GM23248 (cell line): ENCODE results near the gene PIH1D2. TPM values are rescaled to one million over a fixed set of nuclear protein-coding genes. Genes with fewer than 3 reads are reported as not detected.
"Not testable (repeated sequence)": the region's sequence is repeated elsewhere in the genome, so short reads cannot be mapped to it uniquely, and the experiment has no call there.

Source experiments
- DNase-seq: peaks from one replicate; pipeline ENCODE4 v3.0.0-alpha.2; 2015
- H2AFZ ChIP-seq: fragments of 200-600 bp; sonication (generic); 2 replicates; pipeline ENCODE4 v1.6.1; 2016; ENCODE audit warnings: antibody characterized with exemption
- H3F3A ChIP-seq: fragments of 200-600 bp; sonication (generic); 2 replicates; pipeline ENCODE4 v1.6.1; 2016; ENCODE audit warnings: mild to moderate bottlenecking, antibody characterized with exemption, mixed run types; ENCODE audit not compliant: insufficient read depth
- H3K27ac ChIP-seq: fragments of 200-600 bp; sonication (generic); 2 replicates; pipeline ENCODE4 v1.5.1; 2016; ENCODE audit warnings: mild to moderate bottlenecking
- H3K27me3 ChIP-seq: fragments of 200-600 bp; sonication (generic); replicated peaks from 2 replicates; pipeline ENCODE4 v1.6.1; 2016; ENCODE audit warnings: mild to moderate bottlenecking; ENCODE audit not compliant: insufficient read depth
- H3K36me3 ChIP-seq: fragments of 200-600 bp; sonication (generic); 2 replicates; pipeline ENCODE4 v1.6.1; 2016; ENCODE audit warnings: low read depth, mild to moderate bottlenecking
- H3K4me1 ChIP-seq: fragments of 200-600 bp; sonication (generic); 2 replicates; pipeline ENCODE4 v1.6.1; 2016; ENCODE audit warnings: mild to moderate bottlenecking; ENCODE audit not compliant: insufficient read depth
- H3K4me2 ChIP-seq: fragments of 200-600 bp; sonication (generic); one replicate; pipeline ENCODE4 v1.6.1; 2016; ENCODE audit warnings: mild to moderate bottlenecking; ENCODE audit not compliant: unreplicated experiment
- H3K4me3 ChIP-seq: fragments of 200-600 bp; sonication (generic); 2 replicates; pipeline ENCODE4 v1.5.1; 2016; ENCODE audit warnings: mild to moderate bottlenecking
- H3K79me2 ChIP-seq: fragments of 200-600 bp; sonication (generic); 2 replicates; pipeline ENCODE4 v1.6.1; 2016; ENCODE audit warnings: mild to moderate bottlenecking; ENCODE audit not compliant: insufficient read depth
- H3K9ac ChIP-seq: fragments of 200-600 bp; sonication (generic); 2 replicates; pipeline ENCODE4 v1.6.1; 2016; ENCODE audit warnings: mild to moderate bottlenecking
- H3K9me2 ChIP-seq: fragments of 200-600 bp; sonication (generic); 2 replicates; pipeline ENCODE4 v1.6.1; 2016; ENCODE audit warnings: mixed run types, mild to moderate bottlenecking, moderate library complexity; ENCODE audit not compliant: insufficient read depth
- H3K9me3 ChIP-seq: fragments of 200-600 bp; sonication (generic); one replicate; pipeline ENCODE4 v1.6.1; 2017; ENCODE audit warnings: low read depth
- H4K20me1 ChIP-seq: fragments of 200-600 bp; sonication (generic); 2 replicates; pipeline ENCODE4 v1.6.0; 2016; ENCODE audit not compliant: insufficient read depth
- EZH2 ChIP-seq: fragments of 200-600 bp; sonication (generic); IDR thresholded peaks from 2 replicates; pipeline ENCODE4 v1.6.1; 2018; ENCODE audit warnings: antibody characterized with exemption, mild to moderate bottlenecking; ENCODE audit not compliant: insufficient read depth, poor library complexity, severe bottlenecking
- EZH2phosphoT487 ChIP-seq: fragments of 200-600 bp; sonication (generic); IDR thresholded peaks from 2 replicates; pipeline ENCODE4 v1.6.1; 2018; ENCODE audit warnings: antibody characterized with exemption, moderate library complexity, mild to moderate bottlenecking, low read depth; ENCODE audit not compliant: insufficient read depth
- WGBS, 2 experiments: methylation state at CpG; one replicate each; pipeline ENCODE4 v1.1.6; 2015 to 2017; ENCODE audit warnings: low lambda C conversion rate in 2 of 2, low coverage in 1 of 2; ENCODE audit errors: missing lambda C conversion rate in 2 of 2; 5-methylcytosine and 5-hydroxymethylcytosine counted together
- in situ Hi-C: fragments of 300-500 bp; cut with MboI; formaldehyde crosslinking; loops from 2 replicates; pipeline ENCODE4 v1.15.0; 2020
- polyA plus RNA-seq: library from polyadenylated mRNA; unstranded; fragments of >200 nt; fragmentation: Nextera tagmentation; extraction: Ambion mirVana; gene quantifications from 2 replicates; pipeline ENCODE4 v1.2.1, GENCODE V29; 2016
- total RNA-seq: library from RNA; depleted of rRNA; stranded (reverse); fragments of >200 nt; shearing (Covaris generic); gene quantifications from 2 replicates; pipeline ENCODE4 v1.2.3, GENCODE V29; 2014

The PIH1D2 gene
- total and polyA plus RNA-seq, 2 experiments from 2014 or later, result 0.86 to 2.2 TPM

DNA sequence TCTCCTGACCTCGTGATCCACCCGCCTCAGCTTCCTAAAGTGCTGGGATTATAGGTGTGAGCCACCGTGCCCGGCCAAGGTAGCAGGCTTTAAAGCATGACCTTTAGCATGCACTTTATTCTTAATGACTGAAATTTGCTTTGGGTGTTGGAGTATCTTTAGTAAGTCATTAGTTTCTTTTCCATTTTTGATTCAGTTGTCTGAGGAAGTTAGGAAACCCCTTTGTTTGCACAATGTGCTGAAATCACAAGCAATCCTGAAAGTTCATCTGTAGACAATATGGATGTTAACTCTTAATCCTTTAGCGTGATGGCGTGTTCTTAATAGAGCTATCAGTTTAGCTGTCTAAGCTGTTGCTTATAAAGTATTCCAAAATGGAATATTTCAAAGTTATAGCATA is 29.6 kb upstream of the PIH1D2 start:
- in situ Hi-C loops, result no loop called here
- H3F3A ChIP-seq, result no peaks in the 10 kb centered on the region
- H3K9ac ChIP-seq, result no peak overlapping the region
- H4K20me1 ChIP-seq, result no peaks in the 10 kb centered on the region
- no peak overlapping the region for H3K4me2 ChIP-seq
- TF ChIP-seq EZH2phosphoT487 (no peak), EZH2 (no peak)
- no peaks in the 10 kb centered on the region for H3K4me1 ChIP-seq
- WGBS, 2 experiments, result 83 to 84% methylated on average over 6 of the region's 6 CpGs
- no peak overlapping the region for H3K4me3 ChIP-seq
- H3K79me2 ChIP-seq, result no peaks in the 10 kb centered on the region
- no peak overlapping the region for H2AFZ ChIP-seq
- H3K27me3 ChIP-seq, result no peaks in the 10 kb centered on the region
- H3K9me3 ChIP-seq, result no peaks in the 10 kb centered on the region
- DNase-seq, result no peak
- H3K9me2 ChIP-seq, result no peaks in the 10 kb centered on the region
- no peak overlapping the region for H3K27ac ChIP-seq
- no peaks in the 10 kb centered on the region for H3K36me3 ChIP-seq

DNA sequence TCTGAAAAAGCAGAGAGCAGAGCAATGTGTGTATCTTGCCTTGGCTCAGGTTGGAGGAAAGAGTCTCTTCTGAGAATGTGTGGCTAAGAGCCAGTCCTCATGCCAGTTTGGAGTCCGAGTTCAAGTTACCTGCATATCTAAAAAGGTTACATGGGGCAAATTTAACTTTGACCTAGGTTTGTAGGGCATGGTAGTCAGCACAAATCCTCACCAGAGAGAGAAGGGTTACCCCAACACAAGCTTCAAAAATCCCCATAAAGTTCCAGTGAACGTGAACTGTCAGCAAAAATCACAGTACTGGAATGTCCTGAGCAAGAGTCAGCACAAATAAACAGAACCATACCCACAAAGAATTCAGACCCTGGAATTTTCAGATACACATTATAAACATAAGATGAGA is 26.6 kb upstream of the PIH1D2 start:
- no peak overlapping the region for H3K27ac ChIP-seq
- 49 to 51% methylated on average over 2 of the region's 2 CpGs for WGBS, 2 experiments
- no peak overlapping the region for H3K4me3 ChIP-seq
- no peak for DNase-seq
- in situ Hi-C loops, result no loop called here
- H4K20me1 ChIP-seq, result no peaks in the 10 kb centered on the region; the same call in 1 of the 2 replicates
- no peak for TF ChIP-seq EZH2
- no peak for TF ChIP-seq EZH2phosphoT487
- H3F3A ChIP-seq, result no peaks in the 10 kb centered on the region
- no peaks in the 10 kb centered on the region for H3K9me2 ChIP-seq
- H3K36me3 ChIP-seq, result no peaks in the 10 kb centered on the region
- H3K4me1 ChIP-seq, result no peaks in the 10 kb centered on the region
- H3K4me2 ChIP-seq, result no peak overlapping the region
- no peak overlapping the region for H3K9ac ChIP-seq
- no peaks in the 10 kb centered on the region for H3K27me3 ChIP-seq
- H3K79me2 ChIP-seq, result no peaks in the 10 kb centered on the region
- H2AFZ ChIP-seq, result no peak overlapping the region
- no peaks in the 10 kb centered on the region for H3K9me3 ChIP-seq

DNA sequence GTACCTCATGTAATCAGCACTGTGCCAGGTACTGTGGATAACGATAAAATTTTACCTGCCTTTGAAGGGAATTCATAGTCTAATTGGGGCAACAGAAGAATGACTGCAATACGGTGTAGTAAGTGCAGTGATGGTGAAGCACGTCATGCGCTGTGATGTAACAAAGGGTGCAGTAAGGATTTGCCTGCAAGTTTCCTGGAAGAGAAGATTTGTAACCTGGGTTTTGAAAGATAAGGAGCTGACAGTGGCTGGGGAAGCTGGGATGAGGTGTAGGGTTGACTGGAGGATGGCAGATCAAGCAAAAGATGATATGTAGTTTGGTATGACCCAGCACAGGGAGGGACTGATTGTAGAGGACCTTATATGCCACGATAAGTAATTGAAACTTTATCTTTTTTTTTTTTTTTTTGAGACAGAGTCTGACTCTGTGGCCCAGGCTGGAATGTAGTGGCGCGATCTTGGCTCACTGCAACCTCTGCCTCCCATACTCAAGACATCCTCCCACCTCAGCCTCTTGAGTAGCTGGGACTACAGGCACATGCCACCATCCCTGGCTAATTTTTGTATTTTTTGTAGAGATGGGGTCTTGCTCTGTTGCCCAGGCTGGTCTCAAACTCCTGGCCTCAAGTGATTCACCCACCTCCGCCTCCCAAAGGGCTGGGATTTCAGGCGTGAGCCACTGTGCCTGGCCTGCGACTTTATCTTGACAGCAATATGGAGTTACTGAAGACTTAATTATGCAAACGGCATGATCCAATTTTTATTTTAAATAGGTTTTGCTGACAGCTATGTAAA is 24.1 kb upstream of the PIH1D2 start:
- H3K9ac ChIP-seq, result no peak overlapping the region
- peaks cover 15% of the 10 kb centered on the region; the same call in 1 of the 2 replicates for H3K36me3 ChIP-seq
- H2AFZ ChIP-seq, result no peak overlapping the region
- no peak for TF ChIP-seq EZH2phosphoT487
- no peak for TF ChIP-seq EZH2
- H3K27ac ChIP-seq, result no peak overlapping the region
- H3K4me3 ChIP-seq, result no peak overlapping the region
- no peaks in the 10 kb centered on the region for H3K9me2 ChIP-seq
- 92 to 94% methylated on average over 11 of the region's 11 CpGs for WGBS, 2 experiments
- no peaks in the 10 kb centered on the region for H3F3A ChIP-seq
- in situ Hi-C loops, result no loop called here
- no peaks in the 10 kb centered on the region for H3K27me3 ChIP-seq
- no peak for DNase-seq
- H3K4me2 ChIP-seq, result no peak overlapping the region
- H3K4me1 ChIP-seq, result no peaks in the 10 kb centered on the region
- H3K9me3 ChIP-seq, result no peaks in the 10 kb centered on the region
- no peaks in the 10 kb centered on the region; the same call in 1 of the 2 replicates for H4K20me1 ChIP-seq
- H3K79me2 ChIP-seq, result no peaks in the 10 kb centered on the region

DNA sequence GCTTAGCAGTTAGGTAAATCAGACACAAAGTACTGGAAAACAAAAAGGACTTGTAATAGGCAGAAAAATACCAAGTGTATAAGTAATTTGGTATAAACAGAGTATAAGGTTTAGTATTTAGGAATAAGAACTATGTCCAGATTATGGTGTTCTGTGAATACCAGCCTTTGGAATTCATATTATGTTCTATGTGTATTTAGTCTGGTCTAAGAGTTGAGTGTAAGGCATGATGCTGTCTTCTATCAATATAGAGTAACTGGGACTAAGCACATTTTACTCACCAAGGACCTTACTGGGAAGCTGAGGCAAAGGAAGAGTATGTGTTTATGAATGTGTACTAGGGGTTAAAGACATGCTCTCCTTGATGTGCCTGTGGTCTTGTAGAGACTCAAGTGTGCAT is 22.4 kb upstream of the PIH1D2 start:
- H4K20me1 ChIP-seq, result no peaks in the 10 kb centered on the region; the same call in 1 of the 2 replicates
- H3K9me2 ChIP-seq, result no peaks in the 10 kb centered on the region
- no peaks in the 10 kb centered on the region for H3F3A ChIP-seq
- H3K79me2 ChIP-seq, result no peaks in the 10 kb centered on the region
- no peaks in the 10 kb centered on the region for H3K4me1 ChIP-seq
- no peaks in the 10 kb centered on the region for H3K27me3 ChIP-seq
- in situ Hi-C loops, result no loop called here
- H3K36me3 ChIP-seq, result peaks cover 28% of the 10 kb centered on the region; the same call in 1 of the 2 replicates
- H3K4me2 ChIP-seq, result no peak overlapping the region
- H3K27ac ChIP-seq, result no peak overlapping the region
- H2AFZ ChIP-seq, result no peak overlapping the region
- DNase-seq, result no peak
- no peak overlapping the region for H3K9ac ChIP-seq
- no peak for TF ChIP-seq EZH2
- TF ChIP-seq EZH2phosphoT487, result no peak
- H3K4me3 ChIP-seq, result no peak overlapping the region
- H3K9me3 ChIP-seq, result no peaks in the 10 kb centered on the region

DNA sequence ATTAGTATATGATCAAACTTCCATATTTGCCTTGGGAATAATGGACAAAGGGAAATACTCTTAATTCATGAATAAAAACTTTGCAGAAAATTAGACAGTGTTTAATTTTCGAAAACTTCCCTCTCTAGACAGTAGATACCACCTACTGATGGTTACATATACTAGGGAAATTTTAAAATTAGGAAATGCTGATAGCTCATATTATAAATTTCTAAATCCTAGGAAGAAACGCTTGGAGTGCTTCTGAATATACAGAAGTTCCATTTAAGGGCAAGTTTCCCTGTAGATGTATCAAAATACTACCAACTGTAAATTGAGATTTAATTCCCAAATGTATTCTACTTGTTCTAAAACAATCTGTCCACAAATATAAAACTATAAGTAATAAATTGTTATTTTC is 21.5 kb upstream of the PIH1D2 start:
- H3K9me3 ChIP-seq, H3F3A ChIP-seq, H4K20me1 ChIP-seq, H3K4me1 ChIP-seq, H3K27me3 ChIP-seq, H3K9ac ChIP-seq, H3K4me2 ChIP-seq, in situ Hi-C loops, H3K4me3 ChIP-seq, H3K9me2 ChIP-seq, DNase-seq, H3K27ac ChIP-seq, H3K79me2 ChIP-seq, H2AFZ ChIP-seq: not testable (repeated sequence)
- peaks cover 37% of the 10 kb centered on the region; the same call in 1 of the 2 replicates for H3K36me3 ChIP-seq
- 99 to 100% methylated on average over 2 of the region's 2 CpGs for WGBS, 2 experiments
